Measurements from ENCODE around the gene HECTD4.

- TF ChIP-seq FOXA1 (IDR thresholded peaks at IDR 0.05) = no peak
- no peak for TF ChIP-seq BHLHE40 (IDR thresholded peaks at IDR 0.05; ENCODE audit: borderline replicate concordance)
- TF ChIP-seq SUZ12 (IDR thresholded peaks at IDR 0.05) = no peak
- TF ChIP-seq NFRKB (IDR thresholded peaks at IDR 0.05) = no peak
- TF ChIP-seq SP1 (IDR thresholded peaks at IDR 0.05) = no peak
- TF ChIP-seq FOXK2 (IDR thresholded peaks at IDR 0.05) = no peak
- no peak for TF ChIP-seq L3MBTL2 (conservative IDR thresholded peaks at IDR 0.05)
- TF ChIP-seq TARDBP (IDR thresholded peaks at IDR 0.05) = no peak
- no peak for TF ChIP-seq CTBP1 (IDR thresholded peaks at IDR 0.05; ENCODE audit: borderline replicate concordance)
- TF ChIP-seq, protein P1, sequence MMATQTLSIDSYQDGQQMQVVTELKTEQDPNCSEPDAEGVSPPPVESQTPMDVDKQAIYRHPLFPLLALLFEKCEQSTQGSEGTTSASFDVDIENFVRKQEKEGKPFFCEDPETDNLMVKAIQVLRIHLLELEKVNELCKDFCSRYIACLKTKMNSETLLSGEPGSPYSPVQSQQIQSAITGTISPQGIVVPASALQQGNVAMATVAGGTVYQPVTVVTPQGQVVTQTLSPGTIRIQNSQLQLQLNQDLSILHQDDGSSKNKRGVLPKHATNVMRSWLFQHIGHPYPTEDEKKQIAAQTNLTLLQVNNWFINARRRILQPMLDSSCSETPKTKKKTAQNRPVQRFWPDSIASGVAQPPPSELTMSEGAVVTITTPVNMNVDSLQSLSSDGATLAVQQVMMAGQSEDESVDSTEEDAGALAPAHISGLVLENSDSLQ (IDR thresholded peaks at IDR 0.05) = peak; percentile 14; the same call in 1 of the 2 replicates
- TF ChIP-seq FOXM1 (IDR thresholded peaks at IDR 0.05; ENCODE audit: borderline replicate concordance) = no peak
- TF ChIP-seq LEF1 (IDR thresholded peaks at IDR 0.05; ENCODE audit: borderline replicate concordance) = no peak
- no peak for TF ChIP-seq ZNF384 (IDR thresholded peaks at IDR 0.05)
Observed at GRCh38 chr12:112381406-112381882, 787 bp downstream of the HECTD4 start.

All from HEK293T (cell line).